NT2/D1 (cell line): ENCODE measurements around the gene NOL4L.

Experiments used
- SUZ12 ChIP-seq: IDR thresholded peaks from 2 replicates; pipeline ENCODE4 v1.6.1; 2011; ENCODE audit not compliant: insufficient read length, insufficient read depth; ENCODE audit errors: extremely low read depth
- ZNF274 ChIP-seq: IDR thresholded peaks from 2 replicates; pipeline ENCODE4 v1.6.1; 2011; ENCODE audit warnings: mild to moderate bottlenecking, low read depth, low read length

DNA sequence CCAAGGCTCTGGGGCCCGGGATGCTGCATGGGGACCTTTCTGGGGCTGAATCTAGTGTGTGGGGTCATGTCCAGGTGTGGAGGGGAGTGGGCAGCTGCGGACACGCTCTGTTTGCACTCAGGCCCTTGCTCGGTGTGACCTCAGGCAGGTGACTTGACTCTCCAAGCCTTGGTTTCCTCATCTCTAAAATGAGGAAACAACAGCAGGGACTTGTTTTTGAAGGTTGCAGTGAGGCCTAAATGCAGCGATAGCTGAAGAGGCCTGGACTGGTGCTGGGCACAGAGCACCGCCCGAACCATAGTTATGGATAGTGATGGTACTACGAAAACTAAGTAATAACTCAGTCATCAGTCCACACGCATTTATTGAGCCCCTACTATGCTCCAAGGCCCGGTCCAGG is 91.8 kb downstream of the NOL4L start:
- TF ChIP-seq ZNF274 (no peak), SUZ12 (no peak)
